ENCODE data around the gene DEPDC7. TPM values are rescaled to one million over a fixed set of nuclear protein-coding genes. Genes with fewer than 3 reads are reported as not detected.

Gene DEPDC7
- total RNA-seq, 4 donors from 2014 or later = 3.3 to 76.2 (median 36.9) TPM

- no peak for DNase-seq
- Histone ChIP-seq H3K4me1 (no peaks in the 10 kb centered on the region), H3K27ac (no peak overlapping the region), H3K36me3 (no peaks in the 10 kb centered on the region), H3K9me3 (no peaks in the 10 kb centered on the region), H3K4me3 (no peak overlapping the region), H3K27me3 (no peaks in the 10 kb centered on the region)
- TF ChIP-seq CTCF (IDR thresholded peaks at IDR 0.05) (no peak), POLR2A (IDR thresholded peaks at IDR 0.05) (no peak)
Measured at GRCh38 chr11:33001281-33001680, 14.4 kb upstream of the DEPDC7 start.

GRCh38 chr11:33001751-33002542 lies 13.7 kb upstream of the DEPDC7 start:
- Histone ChIP-seq H3K9me3 (no peaks in the 10 kb centered on the region), H3K27me3 (no peaks in the 10 kb centered on the region), H3K4me3 (no peak overlapping the region), H3K27ac (no peak overlapping the region), H3K36me3 (no peaks in the 10 kb centered on the region), H3K4me1 (no peaks in the 10 kb centered on the region)
- no peak for TF ChIP-seq POLR2A (IDR thresholded peaks at IDR 0.05)
- no peak for TF ChIP-seq CTCF (IDR thresholded peaks at IDR 0.05)
- DNase-seq = no peak

GRCh38 chr11:33005175-33005574 lies 10.5 kb upstream of the DEPDC7 start:
- Histone ChIP-seq H3K27me3 (no peaks in the 10 kb centered on the region), H3K27ac (no peak overlapping the region), H3K4me3 (no peak overlapping the region), H3K36me3 (no peaks in the 10 kb centered on the region), H3K9me3 (no peaks in the 10 kb centered on the region), H3K4me1 (no peaks in the 10 kb centered on the region)
- DNase-seq = no peak
- TF ChIP-seq POLR2A (IDR thresholded peaks at IDR 0.05) = no peak
- TF ChIP-seq CTCF (IDR thresholded peaks at IDR 0.05) = no peak

- no peaks in the 10 kb centered on the region for H3K9me3 ChIP-seq
- H3K27me3 ChIP-seq = no peaks in the 10 kb centered on the region
- H3K4me1 ChIP-seq = peaks cover 0 to under 1% (median 0%) of the 10 kb centered on the region in 4 donors
- H3K27ac ChIP-seq = no peak overlapping the region
- H3K36me3 ChIP-seq = no peaks in the 10 kb centered on the region
- no peak overlapping the region for H3K4me3 ChIP-seq
- no peak for DNase-seq
- TF ChIP-seq CTCF (IDR thresholded peaks at IDR 0.05) (no peak), POLR2A (IDR thresholded peaks at IDR 0.05) (no peak)
Measured at GRCh38 chr11:33006010-33006409, 9.7 kb upstream of the DEPDC7 start.

- Histone ChIP-seq H3K4me1 (peaks cover 0 to 20% (median 8%) of the 10 kb centered on the region in 4 donors), H3K9me3 (no peaks in the 10 kb centered on the region), H3K36me3 (no peaks in the 10 kb centered on the region), H3K27me3 (no peaks in the 10 kb centered on the region), H3K4me3 (no peak overlapping the region), H3K27ac (no peak overlapping the region)
- TF ChIP-seq CTCF (IDR thresholded peaks at IDR 0.05) (no peak), POLR2A (IDR thresholded peaks at IDR 0.05) (no peak)
- no peak for DNase-seq
Measured at GRCh38 chr11:33013755-33014154, 1.9 kb upstream of the DEPDC7 start.
